Activated CD8-positive, alpha-beta memory T cell treated with anti-CD3 and anti-CD28 coated beads, Interleukin-2, amount 10 ng/mL, durations not matched to agents 7 days and 5 days (primary cell): ENCODE results near the gene ABI1. TPM values are rescaled to one million over a fixed set of nuclear protein-coding genes. Genes with fewer than 3 reads are reported as not detected.

Experiments used
- ATAC-seq: fragments of 150-1000 bp; cut with Tn5 transposase; one replicate; pipeline ENCODE4 v1.10.0; 2021; ENCODE audit warnings: moderate library complexity
- CTCF ChIA-PET: fragments of 350-600 bp; sonication (Branson Sonifier 250); formaldehyde crosslinking; loops from one replicate; lab custom pipeline; 2021; ENCODE audit warnings: antibody characterized with exemption; lab: Charles Lee
- DNase-seq: peaks from one replicate; pipeline ENCODE4 v3.0.0-alpha.2; 2020
- H3K27ac Mint-ChIP-seq: one replicate; pipeline ENCODE4 v1.8.0; 2021; ENCODE audit warnings: mild to moderate bottlenecking, mixed read lengths
- H3K27me3 Mint-ChIP-seq: one replicate; pipeline ENCODE4 v1.8.0; 2021; ENCODE audit warnings: mixed read lengths
- H3K36me3 Mint-ChIP-seq: one replicate; pipeline ENCODE4 v1.8.0; 2021; ENCODE audit warnings: mild to moderate bottlenecking, mixed read lengths
- H3K4me1 Mint-ChIP-seq: one replicate; pipeline ENCODE4 v1.8.0; 2021; ENCODE audit warnings: mixed read lengths
- H3K4me3 Mint-ChIP-seq: one replicate; pipeline ENCODE4 v1.8.0; 2021; ENCODE audit warnings: mild to moderate bottlenecking, moderate library complexity, mixed read lengths
- H3K9me3 Mint-ChIP-seq: one replicate; pipeline ENCODE4 v1.8.0; 2022; ENCODE audit warnings: low read depth, mixed read lengths
- total RNA-seq, 2 experiments: library from RNA; stranded (reverse); gene quantifications; one replicate each; pipeline ENCODE4 v1.2.3, GENCODE V29; 2021

ABI1 gene
- total RNA-seq, 2 experiments from 2014 or later = 55.1 to 55.4 TPM

GRCh38 chr10:26703096-26703495, 157.7 kb downstream of the ABI1 start:
- CTCF ChIA-PET = no interaction called here
- Mint-ChIP-seq H3K9me3 (no peaks in the 10 kb centered on the region), H3K4me3 (no peak overlapping the region), H3K36me3 (peaks cover 65% of the 10 kb centered on the region), H3K27ac (no peak overlapping the region), H3K4me1 (peaks cover 57% of the 10 kb centered on the region), H3K27me3 (no peaks in the 10 kb centered on the region)
- DNase-seq = no peak
- ATAC-seq = no peak

DNA sequence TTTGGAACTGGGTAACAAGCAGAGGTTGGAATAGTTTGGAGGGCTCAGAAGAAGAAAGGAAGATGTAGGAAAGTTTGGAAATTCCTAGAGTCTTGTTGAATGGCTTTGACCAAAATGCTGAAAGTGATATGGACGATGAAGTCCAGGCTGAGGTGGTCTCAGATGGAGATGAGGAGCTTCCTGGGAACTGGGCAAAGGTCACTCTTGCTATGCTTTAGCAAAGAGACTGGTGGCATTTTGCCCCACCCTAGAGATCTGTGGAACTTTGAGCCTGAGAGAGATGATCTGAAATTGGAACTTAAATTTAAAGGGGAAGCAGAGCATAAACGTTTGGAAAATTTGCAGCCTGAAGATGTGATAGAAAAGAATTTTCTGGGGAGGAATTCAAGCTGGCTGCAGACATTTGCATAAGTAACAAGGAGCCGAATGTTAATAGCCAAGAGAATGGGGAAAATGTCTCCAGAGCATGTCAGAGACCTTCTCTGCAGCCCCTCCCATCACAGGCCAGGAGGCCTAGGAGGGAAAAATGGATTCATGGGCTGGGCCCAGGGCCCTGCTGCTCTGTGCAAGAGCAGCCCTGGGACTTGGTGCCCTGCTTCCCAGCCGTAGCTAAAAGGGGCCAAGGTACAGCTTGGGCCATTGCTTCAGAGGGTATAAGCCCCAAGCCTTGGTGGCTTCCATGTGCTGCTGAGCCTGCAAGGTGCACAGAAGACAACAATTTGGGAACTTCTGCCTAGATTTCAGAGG, 159.7 kb downstream of the ABI1 start:
- no peaks in the 10 kb centered on the region for H3K9me3 Mint-ChIP-seq
- DNase-seq (no peak), ATAC-seq (no peak)
- peaks cover 51% of the 10 kb centered on the region for H3K4me1 Mint-ChIP-seq
- no peak overlapping the region for H3K4me3 Mint-ChIP-seq
- no peaks in the 10 kb centered on the region for H3K27me3 Mint-ChIP-seq
- H3K36me3 Mint-ChIP-seq = peaks cover 45% of the 10 kb centered on the region
- no peak overlapping the region for H3K27ac Mint-ChIP-seq
- CTCF ChIA-PET = no interaction called here

GRCh38 chr10:26699631-26700030, 161.1 kb downstream of the ABI1 start:
- H3K36me3 Mint-ChIP-seq = peaks cover 36% of the 10 kb centered on the region
- H3K4me3 Mint-ChIP-seq = peak overlapping the region; percentile 12
- CTCF ChIA-PET = interaction anchor here (0.7 kb wide), 1 partner anchor 79 kb away, joined by 3 read pairs; no protein-coding TSS in a partner anchor
- H3K27me3 Mint-ChIP-seq = no peaks in the 10 kb centered on the region
- no peaks in the 10 kb centered on the region for H3K9me3 Mint-ChIP-seq
- ATAC-seq (no peak), DNase-seq (no peak)
- peaks cover 44% of the 10 kb centered on the region for H3K4me1 Mint-ChIP-seq
- H3K27ac Mint-ChIP-seq = no peak overlapping the region

DNA sequence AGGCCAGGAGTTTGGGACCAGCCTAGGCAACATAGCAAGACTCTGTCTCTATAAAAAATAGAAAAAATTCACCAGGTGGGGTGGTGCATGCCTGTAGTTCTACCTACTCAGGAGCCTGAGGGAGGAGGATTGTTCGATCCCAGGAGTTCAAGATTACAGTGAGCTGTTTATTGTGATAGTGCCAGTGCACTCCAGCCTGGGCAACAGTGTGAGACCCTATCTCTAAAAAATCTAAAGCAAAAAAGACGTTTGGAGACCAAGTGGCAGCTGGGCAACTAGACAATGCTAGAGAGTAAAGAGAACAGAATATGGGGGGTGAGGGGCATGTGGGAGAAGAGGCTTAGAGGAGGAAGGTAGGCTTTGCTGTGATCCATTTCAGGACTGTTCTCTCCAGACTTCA, 161.8 kb downstream of the ABI1 start:
- Mint-ChIP-seq H3K27me3 (no peaks in the 10 kb centered on the region), H3K4me1 (peaks cover 41% of the 10 kb centered on the region), H3K36me3 (peaks cover 33% of the 10 kb centered on the region), H3K27ac (no peak overlapping the region), H3K4me3 (peak overlapping the region; percentile 95), H3K9me3 (no peaks in the 10 kb centered on the region)
- ATAC-seq (no peak), DNase-seq (no peak)
- CTCF ChIA-PET = no interaction called here

DNA sequence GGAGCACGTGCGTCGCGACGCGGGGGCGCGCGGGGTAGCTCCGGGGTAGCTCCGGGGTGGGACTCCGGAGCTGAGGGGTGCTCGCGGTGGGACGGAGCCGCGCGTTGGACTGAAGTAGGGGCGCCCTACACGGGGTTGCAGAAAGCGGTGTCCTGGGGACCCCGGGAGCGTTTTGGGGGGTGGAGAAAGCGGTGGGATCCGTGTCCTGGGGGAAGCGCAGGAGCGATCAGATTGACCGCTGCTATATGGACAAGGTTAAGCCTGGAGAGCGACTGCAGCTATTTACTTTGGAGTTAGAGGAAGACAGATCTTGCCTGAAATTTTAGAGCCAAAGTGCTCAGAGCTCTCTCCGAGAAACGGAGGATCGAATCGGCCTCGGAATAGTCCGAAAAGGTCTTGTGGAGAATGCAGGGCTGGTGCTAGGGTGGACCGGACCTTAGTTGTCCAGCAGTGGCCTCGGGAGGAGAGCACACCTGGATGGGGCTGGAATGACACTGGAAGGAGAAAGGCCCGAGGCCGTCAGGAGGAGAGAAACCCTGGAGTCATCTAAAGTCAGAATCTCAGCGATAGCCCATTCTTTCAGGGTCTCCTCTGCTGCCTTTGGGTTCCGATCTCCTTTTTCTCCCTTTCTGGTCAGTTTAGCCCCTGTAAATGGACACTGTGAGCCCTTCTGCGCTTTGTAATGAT, 162.7 kb downstream of the ABI1 start:
- peak overlapping the region; percentile 95 for H3K4me3 Mint-ChIP-seq
- peaks cover 29% of the 10 kb centered on the region for H3K36me3 Mint-ChIP-seq
- peak overlapping the region; percentile 91 for H3K27ac Mint-ChIP-seq
- no peaks in the 10 kb centered on the region for H3K27me3 Mint-ChIP-seq
- H3K9me3 Mint-ChIP-seq = no peaks in the 10 kb centered on the region
- CTCF ChIA-PET = interaction anchor here (3.0 kb wide), 1 partner anchor 28 kb away, joined by 9 read pairs; no protein-coding TSS in a partner anchor
- H3K4me1 Mint-ChIP-seq = peaks cover 39% of the 10 kb centered on the region
- ATAC-seq (no peak), DNase-seq (no peak)

DNA sequence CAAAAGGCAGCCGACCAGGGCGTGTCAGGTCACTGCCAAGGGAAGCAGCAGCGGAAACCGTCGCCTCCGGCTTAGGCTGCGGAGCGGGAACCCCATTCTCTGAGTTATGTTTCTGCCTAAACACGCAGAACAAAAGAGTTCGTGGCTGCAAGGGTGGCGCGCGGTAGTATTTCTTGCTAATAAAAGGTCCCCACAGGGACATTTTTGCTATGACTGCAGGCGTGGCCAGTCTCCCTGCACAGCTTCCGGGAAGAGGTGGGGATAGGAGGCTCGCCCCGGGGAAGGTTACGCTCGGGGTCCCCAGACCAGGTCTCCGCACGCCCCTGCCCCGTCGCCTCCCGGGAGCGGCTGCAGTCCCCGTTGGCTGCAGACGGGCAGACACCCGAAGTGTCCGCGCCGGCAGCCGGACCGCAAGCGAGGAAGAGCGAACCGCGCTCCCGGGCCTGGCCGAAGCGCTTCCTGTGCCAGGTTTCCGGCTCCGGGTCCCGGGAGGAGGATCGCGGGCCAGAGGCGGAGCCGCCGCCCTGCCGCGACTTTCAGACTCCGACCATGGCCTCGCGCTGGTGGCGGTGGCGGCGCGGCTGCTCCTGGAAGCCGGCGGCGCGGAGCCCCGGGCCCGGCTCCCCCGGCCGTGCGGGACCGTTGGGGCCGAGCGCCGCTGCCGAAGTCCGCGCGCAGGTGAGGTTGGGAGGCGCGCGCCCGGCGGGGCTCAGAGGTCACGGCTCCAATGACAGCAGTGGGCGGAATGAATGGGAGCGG, 163.4 kb downstream of the ABI1 start, which contains the start of gene PDSS1:
Gene PDSS1 (plus strand): TSS at position 539 of the 759 bp plus-strand sequence. CDS start 11 bp downstream, at position 550.
- CTCF ChIA-PET = interaction anchor here (0.6 to 3.0 kb wide), 7 partner anchors 12 to 185 kb away, joined by 3 to 9 read pairs (median 3); partner anchors contain the start of gene ABI1
- peaks cover 38% of the 10 kb centered on the region for H3K4me1 Mint-ChIP-seq
- H3K9me3 Mint-ChIP-seq = no peaks in the 10 kb centered on the region
- peak within 1 kb of the TSS; percentile 95 for H3K4me3 Mint-ChIP-seq
- H3K27me3 Mint-ChIP-seq = no peaks in the 10 kb centered on the region
- peaks cover 23% of the 10 kb centered on the region for H3K36me3 Mint-ChIP-seq
- peak; percentile 76 for DNase-seq
- peak; percentile 84 for ATAC-seq
- H3K27ac Mint-ChIP-seq = peak within 1 kb of the TSS; percentile 91

DNA sequence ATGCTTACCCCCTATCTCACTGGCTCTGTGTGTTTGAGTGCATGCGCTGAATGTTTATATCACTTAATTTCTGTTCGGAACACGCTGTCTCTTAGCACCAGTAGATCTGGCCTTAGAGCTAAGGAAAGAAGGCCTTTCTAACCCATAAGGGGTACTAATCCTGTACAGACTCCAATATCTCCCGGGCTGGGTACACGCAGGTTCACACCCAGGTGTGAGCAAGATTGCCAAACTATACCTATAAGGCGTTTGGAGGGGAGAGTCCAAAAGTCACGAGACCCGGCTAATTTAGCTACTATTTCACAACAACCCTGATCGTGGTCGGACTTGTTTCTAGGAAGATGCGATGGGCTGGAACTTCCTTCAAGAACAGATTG, 164.0 kb downstream of the ABI1 start:
- H3K27me3 Mint-ChIP-seq = peaks cover 2% of the 10 kb centered on the region
- DNase-seq = no peak
- H3K36me3 Mint-ChIP-seq = peaks cover 18% of the 10 kb centered on the region
- no peak for ATAC-seq
- H3K4me3 Mint-ChIP-seq = peak overlapping the region; percentile 95
- no peaks in the 10 kb centered on the region for H3K9me3 Mint-ChIP-seq
- H3K27ac Mint-ChIP-seq = peak overlapping the region; percentile 91
- CTCF ChIA-PET = interaction anchor here (0.6 to 3.0 kb wide), 7 partner anchors 11 to 185 kb away, joined by 3 to 9 read pairs (median 3); partner anchors contain the start of gene ABI1
- H3K4me1 Mint-ChIP-seq = peaks cover 33% of the 10 kb centered on the region

Other genes with a start within 250 kb of the ABI1 start
- gene PDSS1, start 163.3 kb downstream of the ABI1 start, total RNA-seq = 10 to 100 TPM; 19.3 to 24.1 TPM
- gene ANKRD26, start 239.5 kb upstream of the ABI1 start, total RNA-seq = 10 to 100 TPM; 10.7 to 11.1 TPM